ENCODE results near the gene NKG7. TPM values are rescaled to one million over a fixed set of nuclear protein-coding genes. Genes with fewer than 3 reads are reported as not detected.

NKG7 gene
- total and polyA plus RNA-seq, 2 of the 13 experiments (the other 11 are each of a cell fraction or from before 2014, with no cell fraction given), result 0.40 TPM; not detected in 1

GRCh38 chr19:51365211-51365964 lies 7.1 kb downstream of the NKG7 start (continued):
- TF ChIP-seq ARID5B (CRISPR knock-in tag; IDR thresholded peaks at IDR 0.05) (peak; percentile 78), MTF1 (CRISPR knock-in tag; IDR thresholded peaks at IDR 0.05) (no peak), JUN (CRISPR knock-in tag; IDR thresholded peaks at IDR 0.05) (no peak), ZNF782 (CRISPR knock-in tag; IDR thresholded peaks at IDR 0.05; ENCODE audit: borderline replicate concordance) (no peak), POLR2AphosphoS5 (IDR thresholded peaks at IDR 0.05; ENCODE audit: low read depth, low read length) (peak; percentile 76), ZNF891 (CRISPR knock-in tag; IDR thresholded peaks at IDR 0.05) (0 out of 2 replicates have a peak, but pooled peaks have one; percentile 37), ATF1 (CRISPR knock-in tag; IDR thresholded peaks at IDR 0.05) (no peak), ZSCAN9 (CRISPR knock-in tag; IDR thresholded peaks at IDR 0.05; ENCODE audit: borderline replicate concordance) (peak; percentile 77), PRMT3 (CRISPR knock-in tag; IDR thresholded peaks at IDR 0.05; ENCODE audit: borderline replicate concordance, low read depth) (peak; percentile 39; the same call in 1 of the 2 replicates)
- TF ChIP-seq, protein P1, sequence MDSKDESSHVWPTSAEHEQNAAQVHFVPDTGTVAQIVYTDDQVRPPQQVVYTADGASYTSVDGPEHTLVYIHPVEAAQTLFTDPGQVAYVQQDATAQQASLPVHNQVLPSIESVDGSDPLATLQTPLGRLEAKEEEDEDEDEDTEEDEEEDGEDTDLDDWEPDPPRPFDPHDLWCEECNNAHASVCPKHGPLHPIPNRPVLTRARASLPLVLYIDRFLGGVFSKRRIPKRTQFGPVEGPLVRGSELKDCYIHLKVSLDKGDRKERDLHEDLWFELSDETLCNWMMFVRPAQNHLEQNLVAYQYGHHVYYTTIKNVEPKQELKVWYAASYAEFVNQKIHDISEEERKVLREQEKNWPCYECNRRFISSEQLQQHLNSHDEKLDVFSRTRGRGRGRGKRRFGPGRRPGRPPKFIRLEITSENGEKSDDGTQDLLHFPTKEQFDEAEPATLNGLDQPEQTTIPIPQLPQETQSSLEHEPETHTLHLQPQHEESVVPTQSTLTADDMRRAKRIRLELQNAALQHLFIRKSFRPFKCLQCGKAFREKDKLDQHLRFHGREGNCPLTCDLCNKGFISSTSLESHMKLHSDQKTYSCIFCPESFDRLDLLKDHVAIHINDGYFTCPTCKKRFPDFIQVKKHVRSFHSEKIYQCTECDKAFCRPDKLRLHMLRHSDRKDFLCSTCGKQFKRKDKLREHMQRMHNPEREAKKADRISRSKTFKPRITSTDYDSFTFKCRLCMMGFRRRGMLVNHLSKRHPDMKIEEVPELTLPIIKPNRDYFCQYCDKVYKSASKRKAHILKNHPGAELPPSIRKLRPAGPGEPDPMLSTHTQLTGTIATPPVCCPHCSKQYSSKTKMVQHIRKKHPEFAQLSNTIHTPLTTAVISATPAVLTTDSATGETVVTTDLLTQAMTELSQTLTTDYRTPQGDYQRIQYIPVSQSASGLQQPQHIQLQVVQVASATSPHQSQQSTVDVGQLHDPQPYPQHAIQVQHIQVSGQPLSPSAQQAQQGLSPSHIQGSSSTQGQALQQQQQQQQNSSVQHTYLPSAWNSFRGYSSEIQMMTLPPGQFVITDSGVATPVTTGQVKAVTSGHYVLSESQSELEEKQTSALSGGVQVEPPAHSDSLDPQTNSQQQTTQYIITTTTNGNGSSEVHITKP (CRISPR knock-in tag; IDR thresholded peaks at IDR 0.05; ENCODE audit: low read depth), result peak; percentile 65; the same call in 1 of the 2 replicates
- TF ChIP-seq, protein P2, sequence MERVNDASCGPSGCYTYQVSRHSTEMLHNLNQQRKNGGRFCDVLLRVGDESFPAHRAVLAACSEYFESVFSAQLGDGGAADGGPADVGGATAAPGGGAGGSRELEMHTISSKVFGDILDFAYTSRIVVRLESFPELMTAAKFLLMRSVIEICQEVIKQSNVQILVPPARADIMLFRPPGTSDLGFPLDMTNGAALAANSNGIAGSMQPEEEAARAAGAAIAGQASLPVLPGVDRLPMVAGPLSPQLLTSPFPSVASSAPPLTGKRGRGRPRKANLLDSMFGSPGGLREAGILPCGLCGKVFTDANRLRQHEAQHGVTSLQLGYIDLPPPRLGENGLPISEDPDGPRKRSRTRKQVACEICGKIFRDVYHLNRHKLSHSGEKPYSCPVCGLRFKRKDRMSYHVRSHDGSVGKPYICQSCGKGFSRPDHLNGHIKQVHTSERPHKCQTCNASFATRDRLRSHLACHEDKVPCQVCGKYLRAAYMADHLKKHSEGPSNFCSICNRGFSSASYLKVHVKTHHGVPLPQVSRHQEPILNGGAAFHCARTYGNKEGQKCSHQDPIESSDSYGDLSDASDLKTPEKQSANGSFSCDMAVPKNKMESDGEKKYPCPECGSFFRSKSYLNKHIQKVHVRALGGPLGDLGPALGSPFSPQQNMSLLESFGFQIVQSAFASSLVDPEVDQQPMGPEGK (CRISPR knock-in tag; IDR thresholded peaks at IDR 0.05), result peak; percentile 85
- TF ChIP-seq, protein P3, sequence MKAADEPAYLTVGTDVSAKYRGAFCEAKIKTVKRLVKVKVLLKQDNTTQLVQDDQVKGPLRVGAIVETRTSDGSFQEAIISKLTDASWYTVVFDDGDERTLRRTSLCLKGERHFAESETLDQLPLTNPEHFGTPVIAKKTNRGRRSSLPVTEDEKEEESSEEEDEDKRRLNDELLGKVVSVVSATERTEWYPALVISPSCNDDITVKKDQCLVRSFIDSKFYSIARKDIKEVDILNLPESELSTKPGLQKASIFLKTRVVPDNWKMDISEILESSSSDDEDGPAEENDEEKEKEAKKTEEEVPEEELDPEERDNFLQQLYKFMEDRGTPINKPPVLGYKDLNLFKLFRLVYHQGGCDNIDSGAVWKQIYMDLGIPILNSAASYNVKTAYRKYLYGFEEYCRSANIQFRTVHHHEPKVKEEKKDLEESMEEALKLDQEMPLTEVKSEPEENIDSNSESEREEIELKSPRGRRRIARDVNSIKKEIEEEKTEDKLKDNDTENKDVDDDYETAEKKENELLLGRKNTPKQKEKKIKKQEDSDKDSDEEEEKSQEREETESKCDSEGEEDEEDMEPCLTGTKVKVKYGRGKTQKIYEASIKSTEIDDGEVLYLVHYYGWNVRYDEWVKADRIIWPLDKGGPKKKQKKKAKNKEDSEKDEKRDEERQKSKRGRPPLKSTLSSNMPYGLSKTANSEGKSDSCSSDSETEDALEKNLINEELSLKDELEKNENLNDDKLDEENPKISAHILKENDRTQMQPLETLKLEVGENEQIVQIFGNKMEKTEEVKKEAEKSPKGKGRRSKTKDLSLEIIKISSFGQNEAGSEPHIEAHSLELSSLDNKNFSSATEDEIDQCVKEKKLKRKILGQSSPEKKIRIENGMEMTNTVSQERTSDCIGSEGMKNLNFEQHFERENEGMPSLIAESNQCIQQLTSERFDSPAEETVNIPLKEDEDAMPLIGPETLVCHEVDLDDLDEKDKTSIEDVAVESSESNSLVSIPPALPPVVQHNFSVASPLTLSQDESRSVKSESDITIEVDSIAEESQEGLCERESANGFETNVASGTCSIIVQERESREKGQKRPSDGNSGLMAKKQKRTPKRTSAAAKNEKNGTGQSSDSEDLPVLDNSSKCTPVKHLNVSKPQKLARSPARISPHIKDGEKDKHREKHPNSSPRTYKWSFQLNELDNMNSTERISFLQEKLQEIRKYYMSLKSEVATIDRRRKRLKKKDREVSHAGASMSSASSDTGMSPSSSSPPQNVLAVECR (CRISPR knock-in tag; IDR thresholded peaks at IDR 0.05; ENCODE audit: borderline replicate concordance), result peak; percentile 29; the same call in 1 of the 2 replicates

Measured in HepG2 (cell line).